Measurements from ENCODE around the gene TCL1B. TPM values are rescaled to one million over a fixed set of nuclear protein-coding genes. Genes with fewer than 3 reads are reported as not detected.

The TCL1B gene
- total RNA-seq, 1 experiment from 2014 or later: 3.6 TPM

GRCh38 chr14:95730126-95730525 is 43.9 kb downstream of the TCL1B start:
- no peak overlapping the region for H3K4me2 ChIP-seq (ENCODE audit: insufficient read depth, insufficient read length, low read length)
- Mint-ChIP-seq H3K27ac (no peak overlapping the region; a peak in 1 of 7 replicates), H3K27me3 (ENCODE audit: low read depth) (peaks cover 2% of the 10 kb centered on the region), H3K4me3 (no peak overlapping the region), H3K36me3 (ENCODE audit: insufficient read depth in 1 of 3, low read depth in 3 of 3) (peaks cover 0 to 7% (median 3%) of the 10 kb centered on the region in 3 experiments; a peak in 3 of 7 replicates), H3K4me1 (peaks cover 9 to 24% of the 10 kb centered on the region in 2 experiments), H3K9me3 (peaks cover 4 to 6% of the 10 kb centered on the region in 2 experiments; a peak in 2 of 5 replicates)
- H3K4ac ChIP-seq (ENCODE audit: low read depth, low read length): no peak overlapping the region
- no peaks in the 10 kb centered on the region for H3K23me2 ChIP-seq (ENCODE audit: insufficient read length, low read depth, low read length, poor library complexity, severe bottlenecking)
- WGBS (ENCODE audit: extremely low coverage, insufficient read length, low lambda C conversion rate): 100% methylated on average over 2 of the region's 5 CpGs
- no peak overlapping the region for H2BK20ac ChIP-seq (ENCODE audit: low read depth, low read length, poor library complexity, severe bottlenecking)
- no peaks in the 10 kb centered on the region for H3K9me3 ChIP-seq (ENCODE audit: control insufficient read depth, low read depth, low read length)
- H4K8ac ChIP-seq (replicated peaks; ENCODE audit: insufficient read length, low read depth, low read length): no peak overlapping the region
- no peak overlapping the region for H2AK5ac ChIP-seq (ENCODE audit: insufficient read length, low read length)
- no peak for TF ChIP-seq CTCF (conservative IDR thresholded peaks at IDR 0.05)
- no peak overlapping the region for H3K23ac ChIP-seq (ENCODE audit: insufficient read length, low read depth, low read length)
- H4K20me1 ChIP-seq (ENCODE audit: control insufficient read depth, insufficient read depth, insufficient read length): no peaks in the 10 kb centered on the region
- H3K27ac ChIP-seq (ENCODE audit: insufficient read length, low read depth, low read length): no peak overlapping the region
- no peak overlapping the region for H3T11ph ChIP-seq (ENCODE audit: low read length)
- H3K14ac ChIP-seq (ENCODE audit: insufficient read depth, low read length): no peak overlapping the region
- no peaks in the 10 kb centered on the region for H3K79me1 ChIP-seq (ENCODE audit: insufficient read depth, low read depth, low read length, poor library complexity, severe bottlenecking)
- H3K4me1 ChIP-seq (ENCODE audit: insufficient read depth, low read length): no peaks in the 10 kb centered on the region; the same call in 1 of the 2 replicates
- H2BK5ac ChIP-seq (ENCODE audit: insufficient read length, low read length): no peak overlapping the region
- no peak overlapping the region for H3K56ac ChIP-seq (ENCODE audit: insufficient read length, low read depth, low read length)
- H2BK15ac ChIP-seq (ENCODE audit: low read depth, low read length): no peak overlapping the region
- H2AFZ ChIP-seq (ENCODE audit: low read length): no peak overlapping the region
- no peaks in the 10 kb centered on the region for H3K79me2 ChIP-seq (ENCODE audit: insufficient read depth, low read length)
- no peaks in the 10 kb centered on the region for H3K27me3 ChIP-seq (ENCODE audit: insufficient read depth, low read length)
- H4K91ac ChIP-seq (ENCODE audit: insufficient read length, low read depth, low read length): no peak overlapping the region
- no peak overlapping the region for H4K5ac ChIP-seq (ENCODE audit: insufficient read length, low read depth, low read length)
- H3K18ac ChIP-seq (ENCODE audit: insufficient read length, low read depth, low read length): no peak overlapping the region
- no peak overlapping the region for H2BK120ac ChIP-seq (ENCODE audit: low read depth, low read length, poor library complexity, severe bottlenecking)
- no peak for DNase-seq
- H3K9ac ChIP-seq (ENCODE audit: extremely low read depth, insufficient read length, low read length): no peak overlapping the region
- H2BK12ac ChIP-seq (ENCODE audit: insufficient read length, low read depth, low read length): no peak overlapping the region
